Ascending aorta (tissue), 2 donors: ENCODE measurements around the gene MAGI1. TPM values are rescaled to one million over a fixed set of nuclear protein-coding genes. Genes with fewer than 3 reads are reported as not detected.
"Not testable (repeated sequence)": the region's sequence is repeated elsewhere in the genome, so short reads cannot be mapped to it uniquely, and the experiment has no call there.

Source experiments
- DNase-seq, 2 donors: peaks; one replicate each; pipeline ENCODE4 v3.0.0-alpha.2; 2019; ENCODE audit warnings: low spot score in 2 of 2
- H3K27ac ChIP-seq, 2 donors: fragments of 200-600 bp; sonication (generic); one replicate each; pipeline ENCODE4 v1.5.1; 2016 to 2017; ENCODE audit warnings: mild to moderate bottlenecking in 1 of 2
- H3K27me3 ChIP-seq: fragments of 200-600 bp; sonication (generic); one replicate; pipeline ENCODE4 v1.5.1; 2017
- H3K36me3 ChIP-seq, 2 donors: fragments of 200-600 bp; sonication (generic); one replicate each; pipeline ENCODE4 v1.5.1; 2016
- H3K4me1 ChIP-seq, 2 donors: fragments of 200-600 bp; sonication (generic); one replicate each; pipeline ENCODE4 v1.5.1; 2016 to 2017; ENCODE audit warnings: mild to moderate bottlenecking in 1 of 2
- H3K4me3 ChIP-seq, 2 donors: fragments of 200-600 bp; sonication (generic); one replicate each; pipeline ENCODE4 v1.5.1; 2016 to 2017; ENCODE audit warnings: mild to moderate bottlenecking in 1 of 2
- H3K9me3 ChIP-seq, 2 donors: fragments of 200-600 bp; sonication (generic); one replicate each; pipeline ENCODE4 v1.5.1; 2016
- intact Hi-C: fragments of 100-400 bp; cut with DNase I; formaldehyde crosslinking; loops from one replicate; pipeline ENCODE4 v1.15.1; 2023
- total RNA-seq: library from RNA; depleted of rRNA; stranded (reverse); fragments of >200 nt; gene quantifications from one replicate; pipeline ENCODE4 v1.1.0, GENCODE V29; 2016
- TF ChIP-seq, protein P1 (sequence below), 3 experiments: fragments of 200-600 bp in 2 of 3; fragments of 450-650 bp in 1 of 3; sonication (generic) in 2 of 3; IDR thresholded peaks; one replicate each; pipeline ENCODE4 v1.5.1; 2016 to 2019; ENCODE audit warnings: antibody characterized with exemption in 3 of 3, mild to moderate bottlenecking in 1 of 3, moderate library complexity in 1 of 3

The MAGI1 gene
- total RNA-seq, 1 donor from 2014 or later = 28.4 TPM

DNA sequence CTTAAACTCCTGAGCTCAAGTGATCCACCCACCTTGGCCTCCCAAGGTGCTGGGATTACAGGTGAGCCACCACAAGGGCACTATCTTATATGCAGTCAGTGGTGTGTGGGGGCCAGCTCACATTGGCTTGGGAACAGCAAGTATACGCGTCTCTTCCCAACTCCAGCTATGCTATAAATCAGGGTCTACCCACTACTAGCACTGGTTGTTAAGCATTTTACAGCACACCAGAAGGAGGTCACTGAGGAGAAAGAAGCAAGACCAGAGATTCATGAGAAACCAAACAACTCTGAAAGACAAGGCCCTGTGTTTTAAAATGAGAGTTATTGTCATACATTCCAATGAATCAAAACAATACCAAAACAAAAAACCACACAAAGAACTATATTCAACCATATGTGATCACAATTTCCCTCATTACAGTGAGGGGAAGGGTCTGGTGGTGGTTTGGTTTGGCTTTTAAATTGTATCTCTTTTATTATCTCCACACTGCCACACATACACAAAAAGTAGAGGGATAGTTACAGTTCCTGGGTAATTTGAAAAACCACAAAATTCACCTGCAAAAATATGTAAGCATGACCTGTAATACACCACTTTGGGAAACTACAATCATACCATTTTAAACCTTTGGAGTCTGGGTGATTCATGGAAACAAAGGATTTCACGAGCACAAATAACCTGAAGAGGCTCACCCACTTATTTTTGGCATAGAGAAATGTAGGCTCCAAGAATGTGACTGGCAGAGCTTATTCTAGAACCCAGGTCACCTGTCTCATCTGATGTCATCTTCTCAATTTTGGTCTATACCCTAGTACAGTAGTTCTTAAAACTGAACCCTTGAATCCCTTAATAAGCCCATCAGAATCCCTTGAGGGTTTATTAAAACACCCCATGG lies 5.2 kb downstream of the MAGI1 start:
- Histone ChIP-seq H3K27me3 (no peaks in the 10 kb centered on the region), H3K4me3 (no peak overlapping the region), H3K27ac (no peak overlapping the region), H3K4me1 (peaks cover 0 to 6% of the 10 kb centered on the region in 2 donors), H3K9me3 (no peaks in the 10 kb centered on the region), H3K36me3 (no peaks in the 10 kb centered on the region)
- DNase-seq = no peak
- intact Hi-C loops = no loop called here
- TF ChIP-seq, protein P1, sequence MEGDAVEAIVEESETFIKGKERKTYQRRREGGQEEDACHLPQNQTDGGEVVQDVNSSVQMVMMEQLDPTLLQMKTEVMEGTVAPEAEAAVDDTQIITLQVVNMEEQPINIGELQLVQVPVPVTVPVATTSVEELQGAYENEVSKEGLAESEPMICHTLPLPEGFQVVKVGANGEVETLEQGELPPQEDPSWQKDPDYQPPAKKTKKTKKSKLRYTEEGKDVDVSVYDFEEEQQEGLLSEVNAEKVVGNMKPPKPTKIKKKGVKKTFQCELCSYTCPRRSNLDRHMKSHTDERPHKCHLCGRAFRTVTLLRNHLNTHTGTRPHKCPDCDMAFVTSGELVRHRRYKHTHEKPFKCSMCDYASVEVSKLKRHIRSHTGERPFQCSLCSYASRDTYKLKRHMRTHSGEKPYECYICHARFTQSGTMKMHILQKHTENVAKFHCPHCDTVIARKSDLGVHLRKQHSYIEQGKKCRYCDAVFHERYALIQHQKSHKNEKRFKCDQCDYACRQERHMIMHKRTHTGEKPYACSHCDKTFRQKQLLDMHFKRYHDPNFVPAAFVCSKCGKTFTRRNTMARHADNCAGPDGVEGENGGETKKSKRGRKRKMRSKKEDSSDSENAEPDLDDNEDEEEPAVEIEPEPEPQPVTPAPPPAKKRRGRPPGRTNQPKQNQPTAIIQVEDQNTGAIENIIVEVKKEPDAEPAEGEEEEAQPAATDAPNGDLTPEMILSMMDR (IDR thresholded peaks at IDR 0.05) = no peak

DNA sequence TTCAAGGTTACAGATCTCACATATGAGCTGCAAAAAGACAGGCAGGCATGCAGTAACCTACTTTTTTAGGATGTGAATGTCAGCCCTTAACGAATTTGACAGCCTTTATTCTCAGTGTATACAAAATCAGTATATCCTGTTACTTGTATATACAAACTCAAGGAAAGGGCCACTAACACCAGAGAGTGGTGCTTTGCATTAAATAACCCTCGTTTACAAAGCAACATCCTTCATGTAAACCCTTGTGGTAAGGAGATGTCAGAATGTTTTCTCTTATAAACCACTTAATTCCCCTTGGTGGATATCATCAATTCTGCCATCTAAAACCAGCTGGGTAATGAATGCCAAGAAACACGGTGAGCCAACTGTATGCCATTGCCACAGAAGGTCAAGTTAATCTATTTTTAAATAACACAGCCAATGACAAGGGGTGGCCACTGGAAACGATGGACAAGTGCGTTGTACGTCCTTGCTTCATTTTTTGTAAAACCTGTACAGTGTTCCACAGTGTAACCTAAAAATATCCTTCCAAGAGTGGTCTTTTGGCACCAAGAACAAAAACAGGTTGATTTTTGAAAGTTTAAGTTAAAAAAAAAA lies 7.5 kb downstream of the MAGI1 start:
- TF ChIP-seq, protein P1 (IDR thresholded peaks at IDR 0.05) = no peak
- Histone ChIP-seq H3K4me1 (peaks cover 0 to 6% of the 10 kb centered on the region in 2 donors), H3K9me3 (no peaks in the 10 kb centered on the region), H3K36me3 (no peaks in the 10 kb centered on the region), H3K27me3 (no peaks in the 10 kb centered on the region), H3K27ac (no peak overlapping the region), H3K4me3 (no peak overlapping the region)
- intact Hi-C loops = no loop called here
- DNase-seq = no peak

- TF ChIP-seq, protein P1 (IDR thresholded peaks at IDR 0.05) = no peak
- H3K27ac ChIP-seq = no peak overlapping the region
- H3K27me3 ChIP-seq = no peaks in the 10 kb centered on the region
- H3K4me3 ChIP-seq = no peak overlapping the region
- intact Hi-C loops = no loop called here
- H3K4me1 ChIP-seq = no peaks in the 10 kb centered on the region
- H3K36me3 ChIP-seq = no peaks in the 10 kb centered on the region
- no peak for DNase-seq
- no peaks in the 10 kb centered on the region for H3K9me3 ChIP-seq
Measured at GRCh38 chr3:66029443-66029842, 9.3 kb downstream of the MAGI1 start.

GRCh38 chr3:66029014-66029413 lies 9.7 kb downstream of the MAGI1 start:
- DNase-seq = no peak
- H3K27ac ChIP-seq = no peak overlapping the region
- H3K27me3 ChIP-seq = no peaks in the 10 kb centered on the region
- H3K9me3 ChIP-seq = no peaks in the 10 kb centered on the region
- intact Hi-C loops = no loop called here
- TF ChIP-seq, protein P1 (IDR thresholded peaks at IDR 0.05) = no peak
- H3K36me3 ChIP-seq = no peaks in the 10 kb centered on the region
- no peak overlapping the region for H3K4me3 ChIP-seq
- H3K4me1 ChIP-seq = no peaks in the 10 kb centered on the region

- TF ChIP-seq, protein P1 (IDR thresholded peaks at IDR 0.05) = no peak
- H3K9me3 ChIP-seq = no peaks in the 10 kb centered on the region
- H3K27me3 ChIP-seq = no peaks in the 10 kb centered on the region
- no peak for DNase-seq
- no peaks in the 10 kb centered on the region for H3K4me1 ChIP-seq
- H3K27ac ChIP-seq = no peak overlapping the region
- no peaks in the 10 kb centered on the region for H3K36me3 ChIP-seq
- intact Hi-C loops = no loop called here
- H3K4me3 ChIP-seq = no peak overlapping the region
Measured at GRCh38 chr3:66028457-66028856, 10.3 kb downstream of the MAGI1 start.

- H3K4me3 ChIP-seq, H3K27me3 ChIP-seq, H3K4me1 ChIP-seq, H3K27ac ChIP-seq, intact Hi-C loops, DNase-seq, H3K36me3 ChIP-seq, H3K9me3 ChIP-seq: not testable (repeated sequence)
Measured at GRCh38 chr3:66027099-66027498, 11.6 kb downstream of the MAGI1 start.
